Measurements from ENCODE around the gene CKLF.
"Not testable (repeated sequence)": the region's sequence is repeated elsewhere in the genome, so short reads cannot be mapped to it uniquely, and the experiment has no call there.

CKLF gene

GRCh38 chr16:66544016-66544757 is 8.2 kb upstream of the CKLF start:
- no peak for DNase-seq

DNA sequence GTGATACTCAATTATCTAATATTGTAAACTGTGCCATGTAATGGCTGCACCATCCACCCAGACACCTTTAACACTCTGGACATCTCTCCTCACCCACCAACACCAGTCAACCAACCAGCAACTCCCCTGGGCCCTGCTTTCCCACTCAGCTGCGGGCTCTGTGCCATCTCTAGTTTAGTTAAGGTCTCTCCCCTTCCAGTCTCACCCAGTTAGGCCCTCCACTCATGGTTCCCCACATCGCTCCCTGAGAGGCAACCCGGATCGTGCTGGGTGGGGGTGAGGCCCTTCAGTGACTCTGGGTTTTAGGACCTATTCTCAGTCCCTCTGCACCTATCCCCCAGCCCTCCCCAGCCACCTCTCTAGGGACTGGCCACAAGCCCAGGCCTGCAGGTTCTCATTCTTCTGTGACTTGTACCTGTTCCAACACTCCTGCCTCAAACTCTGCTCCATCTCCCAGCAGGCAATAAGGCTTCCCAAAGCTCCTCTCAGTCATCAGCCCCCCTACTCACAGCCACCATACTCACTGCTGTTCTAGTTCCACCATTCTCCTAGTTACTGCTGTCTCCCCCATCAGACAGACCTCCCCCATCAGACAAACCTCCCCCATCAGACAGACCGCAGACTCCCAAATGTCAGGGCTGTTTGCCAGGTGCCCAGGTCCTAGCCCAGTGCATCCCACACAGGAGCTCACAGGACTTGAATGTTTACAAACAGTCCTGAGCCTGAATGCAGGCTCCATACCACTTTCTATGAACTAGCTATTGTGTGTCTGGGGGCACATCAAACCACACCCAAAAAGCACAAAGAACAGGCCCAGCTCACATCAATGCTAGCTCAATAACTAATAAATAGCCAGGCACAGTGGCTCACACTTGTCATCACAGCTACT is 5.0 kb upstream of the CKLF start:
- no peak for DNase-seq

DNA sequence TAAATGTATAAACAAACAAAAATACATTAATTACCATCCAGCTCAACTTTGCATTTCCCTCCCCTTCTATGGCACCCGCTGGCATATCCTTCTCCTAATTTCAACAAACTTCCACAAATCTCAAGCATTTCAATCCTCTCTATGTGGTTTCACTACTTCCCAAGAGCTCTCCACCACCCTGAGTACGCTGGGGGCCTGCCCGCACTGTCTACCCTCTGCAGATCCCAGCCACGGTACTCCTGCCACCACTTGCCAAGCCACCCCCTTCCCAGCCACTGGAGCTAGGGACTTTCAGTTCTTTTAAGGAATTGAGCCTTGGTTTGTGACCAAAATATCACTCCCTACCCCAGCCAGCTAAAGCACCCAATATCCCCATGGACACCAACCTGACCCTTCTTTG is 4.3 kb upstream of the CKLF start:
- no peak for DNase-seq

- DNase-seq: no peak
Observed at GRCh38 chr16:66548868-66549267, 3.5 kb upstream of the CKLF start.

DNA sequence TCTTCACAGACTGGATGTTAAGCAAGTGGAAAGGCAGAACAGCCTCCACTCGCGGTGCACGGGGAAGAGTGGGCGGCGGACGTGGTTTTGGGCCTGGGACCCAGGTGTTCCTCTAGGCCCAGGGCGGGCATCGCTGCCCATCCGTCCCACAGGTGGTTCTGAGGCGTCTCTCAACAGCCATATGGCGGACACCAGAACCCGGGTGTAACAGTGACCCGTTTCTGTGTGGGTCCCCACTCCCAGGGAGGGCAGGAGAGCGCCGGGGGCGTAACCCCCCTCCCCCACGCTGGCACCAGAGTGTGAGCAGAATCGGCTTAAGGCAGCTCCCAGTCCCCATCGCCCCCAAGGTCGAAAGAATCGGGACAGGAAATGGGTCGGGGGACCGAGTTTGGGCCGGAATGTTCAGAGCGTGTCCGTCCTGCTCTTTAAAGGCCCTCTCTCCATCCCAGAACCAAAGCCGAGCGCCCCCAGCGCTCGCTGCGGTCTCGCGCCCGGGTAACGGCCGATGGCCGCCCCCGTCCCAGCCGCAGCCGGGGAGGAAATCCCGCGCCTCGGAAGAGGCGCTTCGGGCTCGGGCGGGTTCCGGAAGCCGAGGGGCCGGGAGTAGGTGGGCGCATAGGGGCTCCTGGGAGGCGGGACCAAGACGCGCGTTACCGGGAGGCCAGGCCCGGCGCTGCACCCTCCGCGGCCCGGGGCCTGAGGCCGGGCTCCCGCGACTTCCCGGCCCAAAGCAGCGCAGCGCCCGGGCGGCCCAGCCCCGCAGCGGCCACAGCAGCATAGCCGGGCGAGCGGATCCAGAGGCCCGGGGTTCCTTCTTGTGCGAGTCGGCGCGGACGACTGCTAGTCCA is 2.9 kb upstream of the CKLF start, which contains the start of gene TK2:
Gene TK2, minus strand, starts transcription at position 839 of the 848 bp plus-strand sequence. Its CDS starts 61 bp downstream, at position 778.
- DNase-seq: peak; percentile 62

DNA sequence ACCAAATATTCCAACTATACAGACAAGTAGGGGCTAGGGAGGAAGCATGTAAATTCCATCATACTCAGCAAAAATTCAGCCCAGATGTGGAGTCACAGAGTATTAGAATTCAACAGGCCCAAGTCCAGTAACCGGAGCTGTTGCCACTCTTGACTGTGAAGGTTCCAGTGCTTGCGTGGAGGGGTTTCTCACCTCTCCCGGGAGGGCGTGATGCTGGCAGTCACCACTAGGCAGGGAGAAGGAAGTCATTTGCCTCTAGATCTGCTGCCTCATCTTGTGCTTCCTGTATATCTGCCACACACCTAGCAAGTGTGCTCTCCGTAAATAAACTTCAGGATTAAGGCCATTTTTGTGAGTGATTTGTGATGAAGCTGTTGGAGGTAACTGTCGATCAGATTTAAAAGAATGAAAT is 1.0 kb upstream of the CKLF start:
- DNase-seq: peak; percentile 75

DNA sequence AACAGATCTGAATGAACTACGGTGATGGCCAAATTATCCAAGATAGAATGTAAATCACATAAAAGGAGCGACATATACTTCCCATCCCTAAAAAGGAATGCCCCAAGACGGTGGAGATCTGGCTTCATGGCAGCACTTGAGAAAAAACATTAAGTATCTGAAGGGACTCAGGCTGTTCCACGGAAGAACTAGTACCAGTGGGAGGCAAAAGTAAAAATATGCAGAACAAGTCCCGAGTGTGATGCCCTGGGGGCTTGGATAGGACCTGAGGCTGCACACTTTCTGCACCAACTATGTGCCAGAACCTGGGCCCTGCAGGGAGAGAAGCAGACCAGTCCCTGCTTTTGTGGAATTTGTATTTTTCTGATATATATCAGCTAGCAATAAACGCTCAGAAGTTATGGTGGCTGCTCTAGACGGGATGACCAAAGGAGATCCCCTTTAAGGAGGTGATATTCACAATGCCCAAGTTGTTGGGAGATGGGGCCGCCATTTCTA is 539 bp upstream of the CKLF start:
- no peak for DNase-seq

- DNase-seq: peak; percentile 19
Observed at GRCh38 chr16:66553223-66553622, 847 bp downstream of the CKLF start.

GRCh38 chr16:66554021-66554420 is 1.6 kb downstream of the CKLF start:
- no peak for DNase-seq

GRCh38 chr16:66554495-66554894 is 2.1 kb downstream of the CKLF start:
- no peak for DNase-seq

- no peak for DNase-seq
Observed at GRCh38 chr16:66560107-66560506, 7.7 kb downstream of the CKLF start.

DNA sequence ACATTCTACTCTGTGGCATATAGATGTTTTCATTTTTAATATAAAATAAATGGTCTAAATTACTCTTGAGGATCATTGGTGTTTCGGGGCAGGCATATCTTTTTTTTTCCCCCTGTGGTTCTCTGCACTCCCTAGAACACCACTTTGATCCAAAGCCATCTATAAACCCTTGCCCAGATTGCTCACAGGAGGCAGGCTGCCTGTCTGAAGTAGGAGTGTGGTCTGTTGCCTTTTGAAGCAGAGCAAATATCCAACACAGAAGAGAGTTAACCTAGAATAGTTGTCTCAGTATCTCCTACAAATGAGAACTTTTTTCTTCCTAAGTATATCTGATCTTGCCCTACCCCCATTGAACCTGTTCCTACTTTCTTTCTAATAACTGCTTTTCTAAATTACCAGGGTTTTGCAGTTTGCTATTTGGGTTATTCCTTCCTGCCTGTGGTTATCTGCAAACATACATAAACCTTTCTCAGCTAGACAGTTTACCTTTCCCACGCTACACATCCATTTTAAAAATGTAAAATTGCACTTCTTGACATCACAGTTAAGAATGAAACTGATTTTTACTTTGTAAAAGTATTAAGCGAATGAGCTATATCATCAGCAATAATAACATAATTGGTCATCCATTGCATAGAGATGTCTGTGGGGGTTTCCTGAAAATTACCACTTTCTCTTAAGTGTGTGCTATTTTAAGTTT is 9.2 kb downstream of the CKLF start:
- DNase-seq: no peak

GRCh38 chr16:66562409-66562808 is 10.0 kb downstream of the CKLF start:
- DNase-seq: no peak

DNA sequence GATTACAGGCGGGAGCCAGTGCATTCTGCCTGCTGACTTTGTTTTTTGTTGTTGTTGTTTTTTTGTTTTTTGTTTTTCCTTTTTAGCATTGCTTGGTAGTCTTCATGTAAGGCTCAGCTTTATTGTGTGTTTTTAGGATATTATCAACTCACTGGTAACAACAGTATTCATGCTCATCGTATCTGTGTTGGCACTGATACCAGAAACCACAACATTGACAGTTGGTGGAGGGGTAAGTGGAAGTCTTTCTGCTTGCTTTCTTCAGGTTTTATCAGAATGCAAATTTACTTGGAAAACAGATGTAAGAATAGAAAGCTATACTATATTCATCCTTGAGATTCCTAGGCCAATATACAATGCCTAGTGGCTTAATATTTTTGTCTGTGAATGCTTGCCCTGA is 10.6 kb downstream of the CKLF start:
- no peak for DNase-seq

- no peak for DNase-seq
Observed at GRCh38 chr16:66563574-66564334, 11.4 kb downstream of the CKLF start.

GRCh38 chr16:66566051-66566901 is 13.9 kb downstream of the CKLF start, which contains the start of gene CMTM1:
CMTM1 (plus strand) TSS chr16:66566439; CDS start chr16:66566514, 75 bp downstream.
- DNase-seq: no peak

- not testable (repeated sequence) for DNase-seq
Observed at GRCh38 chr16:66567270-66567669, 14.9 kb downstream of the CKLF start.

- DNase-seq: no peak
Observed at GRCh38 chr16:66568355-66568754, 16.0 kb downstream of the CKLF start.

- no peak for DNase-seq
Observed at GRCh38 chr16:66569131-66569530, 16.8 kb downstream of the CKLF start.

DNA sequence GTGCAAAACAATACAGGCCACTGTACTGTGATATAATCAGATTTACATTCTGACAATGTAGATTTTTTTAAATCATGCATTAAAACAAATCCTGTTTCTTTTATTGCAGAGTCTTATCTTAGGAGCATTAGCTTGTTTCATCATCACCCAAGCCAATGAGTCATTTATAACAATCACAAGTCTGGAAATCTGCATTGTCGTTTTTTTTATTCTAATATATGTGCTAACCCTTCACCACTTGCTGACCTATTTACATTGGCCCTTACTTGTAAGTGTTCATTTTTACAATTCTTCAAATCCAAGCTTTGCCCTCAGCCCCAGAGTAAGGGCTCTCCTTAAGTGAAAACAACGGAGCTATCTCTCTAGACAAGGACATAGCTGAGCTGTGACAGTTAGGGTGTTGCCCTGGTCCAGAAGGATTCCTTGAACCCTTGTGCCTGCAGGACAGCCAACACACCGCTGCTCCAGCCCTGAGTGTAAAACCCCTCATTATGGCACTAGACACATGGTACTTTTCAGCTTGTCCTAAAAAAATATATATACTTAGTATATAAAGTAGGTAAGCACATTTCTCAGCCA is 17.5 kb downstream of the CKLF start:
- no peak for DNase-seq
